ENCODE results near the gene METTL6.
A peak's percentile ranks its signal among the peaks of the same experiment; 100 is the strongest.

METTL6 gene, protein sequence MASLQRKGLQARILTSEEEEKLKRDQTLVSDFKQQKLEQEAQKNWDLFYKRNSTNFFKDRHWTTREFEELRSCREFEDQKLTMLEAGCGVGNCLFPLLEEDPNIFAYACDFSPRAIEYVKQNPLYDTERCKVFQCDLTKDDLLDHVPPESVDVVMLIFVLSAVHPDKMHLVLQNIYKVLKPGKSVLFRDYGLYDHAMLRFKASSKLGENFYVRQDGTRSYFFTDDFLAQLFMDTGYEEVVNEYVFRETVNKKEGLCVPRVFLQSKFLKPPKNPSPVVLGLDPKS

GRCh38 chr3:15427182-15427880 is at the start of gene METTL6, which contains the start of gene EAF1:
METTL6 (minus strand) TSS chr3:15427544; CDS start chr3:15426511, 1,033 bp downstream.
EAF1 (plus strand) TSS chr3:15427598; CDS start chr3:15427780, 182 bp downstream.
- Histone ChIP-seq H3K36me3 (peaks cover 53% of the 10 kb centered on the region), H3K27ac (peak within 1 kb of the TSS; percentile 87)

DNA sequence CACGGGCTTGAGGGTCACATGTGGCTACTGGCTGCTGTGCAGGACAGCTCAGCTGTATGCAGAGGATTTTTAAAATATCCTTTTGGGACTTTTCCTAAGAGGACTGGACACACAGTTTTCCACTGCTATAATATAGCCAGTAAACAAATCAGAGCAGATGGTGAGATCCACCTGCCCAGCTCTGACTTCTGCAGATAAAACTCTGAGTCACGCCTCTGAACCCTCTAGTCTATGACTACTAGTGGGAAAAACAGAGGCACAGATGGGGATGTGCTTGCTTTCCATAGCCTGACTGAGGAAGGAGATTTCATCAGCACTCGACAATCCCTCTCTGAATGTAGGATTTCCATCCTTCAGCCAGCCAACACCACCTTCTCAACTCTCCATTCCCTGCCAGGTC is 49.0 kb upstream of the METTL6 start:
- Histone ChIP-seq H3K4me3 (no peak overlapping the region), H3K9ac (no peak overlapping the region), H3K9me3 (no peaks in the 10 kb centered on the region), H3K4me1 (peaks cover 26% of the 10 kb centered on the region), H3K36me3 (no peaks in the 10 kb centered on the region), H4K20me1 (no peaks in the 10 kb centered on the region), H3K27me3 (no peaks in the 10 kb centered on the region), H3K4me2 (no peak overlapping the region), H3K27ac (no peak overlapping the region)
- no peak for TF ChIP-seq Cebpa-rat (IDR thresholded peaks at IDR 0.05)

More at GRCh38 chr3:15427182-15427880, at the start of gene METTL6, which contains the start of gene EAF1:
- Histone ChIP-seq H3K4me2 (peak within 1 kb of the TSS; percentile 95), H3K4me1 (peaks cover 45% of the 10 kb centered on the region), H3K9me3 (no peaks in the 10 kb centered on the region), H3K9ac (peak within 1 kb of the TSS; percentile 95), H3K4me3 (peak within 1 kb of the TSS; percentile 93), H4K20me1 (peaks cover 40% of the 10 kb centered on the region), H3K27me3 (no peaks in the 10 kb centered on the region)
- TF ChIP-seq Cebpa-rat (IDR thresholded peaks at IDR 0.05): no peak

GRCh38 chr3:15475161-15475560 is 47.8 kb upstream of the METTL6 start:
- H3K36me3 ChIP-seq: no peaks in the 10 kb centered on the region
- no peaks in the 10 kb centered on the region for H4K20me1 ChIP-seq
- no peak for TF ChIP-seq Cebpa-rat (IDR thresholded peaks at IDR 0.05)
- no peak overlapping the region for H3K4me3 ChIP-seq
- no peaks in the 10 kb centered on the region for H3K27me3 ChIP-seq
- H3K9me3 ChIP-seq: no peaks in the 10 kb centered on the region
- H3K4me2 ChIP-seq: peak overlapping the region; percentile 49
- H3K27ac ChIP-seq: no peak overlapping the region
- no peak overlapping the region for H3K9ac ChIP-seq
- H3K4me1 ChIP-seq: peaks cover 26% of the 10 kb centered on the region

DNA sequence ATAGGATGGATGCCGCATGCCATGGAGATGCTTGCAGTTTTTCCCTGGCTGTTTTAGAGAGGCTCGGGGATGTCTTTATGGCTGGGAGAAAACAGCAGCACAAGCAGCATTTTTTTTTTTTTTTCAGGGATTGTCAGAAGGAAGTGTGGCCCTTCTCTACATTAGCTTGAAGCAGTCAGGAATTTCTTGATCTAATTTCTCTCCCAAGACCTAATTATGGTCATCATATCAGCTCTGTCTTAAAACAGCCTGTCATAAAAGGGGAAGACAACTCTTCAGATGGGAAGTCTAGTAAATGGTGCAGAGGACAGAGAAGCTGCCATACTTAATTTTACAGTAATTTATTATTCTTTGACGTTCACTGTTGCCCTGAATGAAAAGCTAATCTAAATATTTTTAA is 44.5 kb upstream of the METTL6 start:
- H3K4me3 ChIP-seq: no peak overlapping the region
- no peaks in the 10 kb centered on the region for H3K27me3 ChIP-seq
- no peaks in the 10 kb centered on the region for H4K20me1 ChIP-seq
- no peaks in the 10 kb centered on the region for H3K36me3 ChIP-seq
- no peak overlapping the region for H3K9ac ChIP-seq
- no peak overlapping the region for H3K4me2 ChIP-seq
- H3K9me3 ChIP-seq: no peaks in the 10 kb centered on the region
- no peak overlapping the region for H3K27ac ChIP-seq
- TF ChIP-seq Cebpa-rat (IDR thresholded peaks at IDR 0.05): no peak
- peaks cover 52% of the 10 kb centered on the region for H3K4me1 ChIP-seq

GRCh38 chr3:15470849-15471248 is 43.5 kb upstream of the METTL6 start:
- Histone ChIP-seq H3K4me1 (peaks cover 62% of the 10 kb centered on the region), H3K36me3 (no peaks in the 10 kb centered on the region), H3K27me3 (no peaks in the 10 kb centered on the region), H3K9me3 (no peaks in the 10 kb centered on the region), H3K27ac (no peak overlapping the region), H4K20me1 (no peaks in the 10 kb centered on the region), H3K4me2 (no peak overlapping the region), H3K9ac (no peak overlapping the region), H3K4me3 (no peak overlapping the region)
- no peak for TF ChIP-seq Cebpa-rat (IDR thresholded peaks at IDR 0.05)

GRCh38 chr3:15470261-15470660 is 42.9 kb upstream of the METTL6 start:
- H3K36me3 ChIP-seq: no peaks in the 10 kb centered on the region
- H3K9ac ChIP-seq: no peak overlapping the region
- no peaks in the 10 kb centered on the region for H3K27me3 ChIP-seq
- peaks cover 61% of the 10 kb centered on the region for H3K4me1 ChIP-seq
- no peak overlapping the region for H3K27ac ChIP-seq
- H3K4me3 ChIP-seq: no peak overlapping the region
- H4K20me1 ChIP-seq: no peaks in the 10 kb centered on the region
- TF ChIP-seq Cebpa-rat (IDR thresholded peaks at IDR 0.05): no peak
- no peak overlapping the region for H3K4me2 ChIP-seq
- H3K9me3 ChIP-seq: no peaks in the 10 kb centered on the region

- H3K4me3 ChIP-seq: peak overlapping the region; percentile 23; the same call in 1 of the 2 replicates
- no peaks in the 10 kb centered on the region for H3K9me3 ChIP-seq
- H4K20me1 ChIP-seq: no peaks in the 10 kb centered on the region
- TF ChIP-seq Cebpa-rat (IDR thresholded peaks at IDR 0.05): no peak
- no peaks in the 10 kb centered on the region for H3K36me3 ChIP-seq
- H3K27me3 ChIP-seq: no peaks in the 10 kb centered on the region
- H3K4me2 ChIP-seq: peak overlapping the region; percentile 83
- H3K4me1 ChIP-seq: peaks cover 55% of the 10 kb centered on the region
- H3K27ac ChIP-seq: peak overlapping the region; percentile 87
- peak overlapping the region; percentile 59 for H3K9ac ChIP-seq
Measured at GRCh38 chr3:15467227-15468181, 40.2 kb upstream of the METTL6 start.

DNA sequence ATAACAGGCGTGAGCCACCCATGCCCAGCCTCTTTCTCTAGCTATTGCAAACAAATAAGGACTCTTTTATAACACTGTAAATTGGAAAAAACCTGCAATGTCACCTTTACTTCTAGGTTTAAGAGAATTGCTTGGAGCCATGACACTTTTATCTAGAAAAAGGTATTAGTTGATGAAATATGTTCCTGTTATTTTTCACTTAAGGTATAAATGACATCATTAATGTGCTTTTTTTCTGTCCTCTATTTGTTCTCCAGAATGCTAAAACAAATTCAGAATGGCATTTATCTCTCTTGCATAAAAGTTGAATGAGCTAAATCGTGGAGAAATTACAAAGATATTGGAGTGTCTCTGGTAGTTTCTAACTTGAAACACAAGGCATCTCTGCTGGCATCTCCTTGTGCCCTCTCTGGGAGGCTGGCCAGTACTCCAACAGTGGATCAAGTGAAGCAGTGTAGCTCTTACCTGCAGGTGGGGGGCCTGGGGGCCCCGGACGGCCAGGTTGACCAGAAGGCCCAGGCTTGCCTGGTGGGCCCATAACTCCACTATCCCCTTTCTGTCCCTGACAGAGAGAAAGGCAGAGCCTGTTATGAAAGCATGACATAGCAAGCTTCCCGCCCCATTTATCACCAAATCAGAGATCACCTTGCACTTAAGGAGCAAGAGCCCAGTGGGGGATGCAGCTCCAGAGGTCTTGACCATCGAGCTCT is 38.7 kb upstream of the METTL6 start:
- Histone ChIP-seq H3K27me3 (no peaks in the 10 kb centered on the region), H3K36me3 (no peaks in the 10 kb centered on the region), H3K4me3 (no peak overlapping the region), H3K9me3 (no peaks in the 10 kb centered on the region), H3K4me2 (peak overlapping the region; percentile 83), H4K20me1 (no peaks in the 10 kb centered on the region), H3K9ac (no peak overlapping the region), H3K27ac (peak overlapping the region; percentile 87), H3K4me1 (peaks cover 70% of the 10 kb centered on the region)
- TF ChIP-seq Cebpa-rat (IDR thresholded peaks at IDR 0.05): no peak

DNA sequence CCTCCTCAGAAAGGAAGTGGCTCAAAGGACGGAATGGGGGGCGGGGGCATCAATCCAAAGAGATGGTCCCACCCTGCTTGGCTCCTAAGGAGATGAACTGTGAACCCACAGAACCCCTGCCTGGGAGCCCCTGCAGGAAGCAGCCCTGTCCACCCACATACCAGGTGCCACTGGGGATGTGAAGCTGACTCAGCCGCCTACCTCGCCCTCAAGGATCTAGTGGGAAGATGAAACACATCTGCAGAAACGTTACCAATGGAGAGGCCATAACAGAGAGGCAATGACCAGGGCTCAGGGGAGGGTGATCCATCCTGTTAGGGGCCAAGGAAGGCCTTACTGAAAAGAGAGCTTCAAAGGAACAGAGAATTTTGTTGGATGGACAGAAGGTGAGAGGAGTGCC is 35.1 kb upstream of the METTL6 start:
- Histone ChIP-seq H3K9ac (no peak overlapping the region), H3K4me2 (peak overlapping the region; percentile 72), H3K36me3 (peaks cover 7% of the 10 kb centered on the region; the same call in 1 of the 2 replicates), H4K20me1 (no peaks in the 10 kb centered on the region), H3K4me1 (peaks cover 68% of the 10 kb centered on the region), H3K27ac (peak overlapping the region; percentile 57), H3K27me3 (no peaks in the 10 kb centered on the region), H3K4me3 (no peak overlapping the region), H3K9me3 (peaks cover 5% of the 10 kb centered on the region; the same call in 1 of the 2 replicates)
- no peak for TF ChIP-seq Cebpa-rat (IDR thresholded peaks at IDR 0.05)
